GM06990 (cell line): ENCODE data around the gene PUM1.

Source experiments
- DNase-seq: peaks from one replicate; pipeline ENCODE4 v3.0.0-alpha.2; 2011; ENCODE audit not compliant: insufficient read length; ENCODE audit errors: extremely low read depth
- H3K27me3 ChIP-seq: replicated peaks from 2 replicates; pipeline ENCODE4 v1.6.0; 2011; ENCODE audit warnings: low read length; ENCODE audit not compliant: control insufficient read depth, insufficient read depth
- H3K36me3 ChIP-seq: 2 replicates; pipeline ENCODE4 v1.5.1; 2011; ENCODE audit warnings: low read length; ENCODE audit not compliant: control insufficient read depth, insufficient read depth
- H3K4me3 ChIP-seq: replicated peaks from 2 replicates; pipeline ENCODE4 v1.5.1; 2011; ENCODE audit warnings: low read depth, mild to moderate bottlenecking, control low read depth, low read length
- TF ChIP-seq, protein P1 (sequence below): IDR thresholded peaks from 2 replicates; pipeline ENCODE4 v1.5.1; 2011; ENCODE audit warnings: low read length, control low read depth, mild to moderate bottlenecking, inconsistent platforms; ENCODE audit not compliant: insufficient read depth, poor library complexity, severe bottlenecking

PUM1 gene

DNA sequence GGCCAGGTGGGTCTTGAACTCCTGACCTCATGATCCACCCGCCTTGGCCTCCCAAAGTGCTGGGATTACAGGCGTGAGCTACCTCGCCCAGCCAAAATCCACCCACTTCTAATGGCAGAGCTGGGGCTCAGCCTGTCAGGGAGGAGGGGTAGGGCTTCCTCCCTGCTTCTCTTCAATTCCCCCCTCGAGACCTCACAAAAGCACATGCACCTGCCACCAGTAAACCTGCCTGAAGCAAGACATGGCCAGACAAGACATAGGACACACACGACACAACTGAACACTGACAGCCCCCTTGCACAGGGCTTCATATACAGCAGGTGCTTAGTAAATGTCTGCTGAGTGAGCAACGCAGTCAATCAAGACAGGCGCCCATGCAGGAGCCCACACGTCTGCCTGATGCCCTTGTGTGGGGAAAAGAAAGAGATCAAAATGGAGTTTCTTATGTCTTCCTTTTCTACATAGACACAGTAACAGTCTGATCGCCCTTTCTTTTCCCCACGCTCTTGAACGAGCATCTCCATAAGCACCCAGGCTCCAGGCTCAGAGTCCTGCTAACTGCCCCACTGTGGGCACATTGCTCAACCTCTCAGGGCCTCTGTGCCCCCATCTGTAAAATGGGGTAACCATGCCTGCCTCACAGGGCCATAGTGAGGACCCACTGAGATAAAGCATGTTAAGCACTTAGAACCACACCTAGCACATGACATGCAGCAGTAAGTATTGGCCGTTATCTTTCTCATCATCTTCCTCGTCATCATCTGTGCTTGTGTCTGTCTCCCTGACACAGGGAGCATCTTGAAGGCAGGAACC lies 165.7 kb downstream of the PUM1 start:
- Histone ChIP-seq H3K36me3 (no peaks in the 10 kb centered on the region), H3K27me3 (peaks cover 2% of the 10 kb centered on the region; the same call in 1 of the 2 replicates), H3K4me3 (no peak overlapping the region)
- TF ChIP-seq, protein P1, sequence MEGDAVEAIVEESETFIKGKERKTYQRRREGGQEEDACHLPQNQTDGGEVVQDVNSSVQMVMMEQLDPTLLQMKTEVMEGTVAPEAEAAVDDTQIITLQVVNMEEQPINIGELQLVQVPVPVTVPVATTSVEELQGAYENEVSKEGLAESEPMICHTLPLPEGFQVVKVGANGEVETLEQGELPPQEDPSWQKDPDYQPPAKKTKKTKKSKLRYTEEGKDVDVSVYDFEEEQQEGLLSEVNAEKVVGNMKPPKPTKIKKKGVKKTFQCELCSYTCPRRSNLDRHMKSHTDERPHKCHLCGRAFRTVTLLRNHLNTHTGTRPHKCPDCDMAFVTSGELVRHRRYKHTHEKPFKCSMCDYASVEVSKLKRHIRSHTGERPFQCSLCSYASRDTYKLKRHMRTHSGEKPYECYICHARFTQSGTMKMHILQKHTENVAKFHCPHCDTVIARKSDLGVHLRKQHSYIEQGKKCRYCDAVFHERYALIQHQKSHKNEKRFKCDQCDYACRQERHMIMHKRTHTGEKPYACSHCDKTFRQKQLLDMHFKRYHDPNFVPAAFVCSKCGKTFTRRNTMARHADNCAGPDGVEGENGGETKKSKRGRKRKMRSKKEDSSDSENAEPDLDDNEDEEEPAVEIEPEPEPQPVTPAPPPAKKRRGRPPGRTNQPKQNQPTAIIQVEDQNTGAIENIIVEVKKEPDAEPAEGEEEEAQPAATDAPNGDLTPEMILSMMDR = no peak
- DNase-seq = no peak

DNA sequence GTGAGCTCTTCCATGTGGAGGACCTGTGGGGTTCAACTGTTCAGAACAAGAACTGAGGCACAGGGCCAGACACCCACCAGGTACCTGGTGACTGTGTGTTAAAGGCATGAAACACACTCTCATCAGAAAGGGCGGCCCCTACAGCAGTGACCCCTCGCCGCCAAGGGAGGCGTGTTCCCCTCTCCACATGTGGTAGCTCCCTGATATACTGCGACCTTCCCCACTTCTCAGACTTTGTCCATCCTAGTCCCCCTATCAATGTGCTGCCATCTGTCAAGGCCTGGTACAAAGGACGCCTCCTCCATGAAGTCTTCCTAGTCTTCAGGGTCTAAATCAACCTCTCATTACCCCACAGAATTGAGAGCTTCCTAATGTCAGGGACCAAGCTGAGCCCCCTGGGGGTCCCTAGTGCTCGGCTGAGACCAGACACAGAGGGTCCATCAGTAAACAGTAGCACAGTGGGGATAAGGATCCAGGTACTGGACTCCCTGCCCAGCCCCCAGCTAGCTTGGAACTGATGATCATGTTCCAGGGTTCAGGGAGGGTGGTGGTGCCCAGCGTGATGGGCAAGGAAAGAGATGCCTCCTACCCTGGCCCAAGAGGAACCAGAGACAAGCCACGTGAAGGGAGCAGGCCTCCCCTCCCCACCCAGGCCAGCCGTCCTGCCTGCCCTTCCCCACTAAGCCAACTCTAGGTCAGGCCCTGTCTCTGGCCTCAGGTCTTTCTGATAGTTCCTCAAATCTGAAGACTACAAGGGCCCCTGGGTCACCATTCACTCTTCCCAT lies 167.3 kb downstream of the PUM1 start:
- Histone ChIP-seq H3K36me3 (no peaks in the 10 kb centered on the region), H3K4me3 (no peak overlapping the region), H3K27me3 (peaks cover 2% of the 10 kb centered on the region; the same call in 1 of the 2 replicates)
- TF ChIP-seq, protein P1 = no peak
- DNase-seq = no peak

DNA sequence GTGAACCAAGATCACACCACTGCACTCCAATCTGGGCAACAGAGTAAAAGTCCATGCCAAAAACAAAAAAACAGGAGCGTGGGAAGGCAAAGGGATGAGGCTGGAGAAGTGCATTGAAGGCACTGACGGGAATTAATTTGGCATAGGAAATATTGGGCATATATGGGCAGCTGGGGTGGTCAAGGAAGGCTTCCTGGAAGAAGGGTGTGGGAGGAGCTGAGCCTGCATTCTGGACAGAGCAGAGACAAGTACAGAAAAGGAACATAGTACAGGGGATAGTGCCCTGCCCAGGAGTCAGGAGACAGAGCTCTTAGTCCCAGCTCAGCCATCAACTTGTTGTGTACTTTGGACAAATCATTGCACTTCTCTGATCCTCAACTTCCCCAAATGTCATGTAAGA lies 168.6 kb downstream of the PUM1 start:
- Histone ChIP-seq H3K36me3 (no peaks in the 10 kb centered on the region), H3K4me3 (no peak overlapping the region), H3K27me3 (peaks cover 2% of the 10 kb centered on the region; the same call in 1 of the 2 replicates)
- no peak for DNase-seq
- TF ChIP-seq, protein P1 = no peak

DNA sequence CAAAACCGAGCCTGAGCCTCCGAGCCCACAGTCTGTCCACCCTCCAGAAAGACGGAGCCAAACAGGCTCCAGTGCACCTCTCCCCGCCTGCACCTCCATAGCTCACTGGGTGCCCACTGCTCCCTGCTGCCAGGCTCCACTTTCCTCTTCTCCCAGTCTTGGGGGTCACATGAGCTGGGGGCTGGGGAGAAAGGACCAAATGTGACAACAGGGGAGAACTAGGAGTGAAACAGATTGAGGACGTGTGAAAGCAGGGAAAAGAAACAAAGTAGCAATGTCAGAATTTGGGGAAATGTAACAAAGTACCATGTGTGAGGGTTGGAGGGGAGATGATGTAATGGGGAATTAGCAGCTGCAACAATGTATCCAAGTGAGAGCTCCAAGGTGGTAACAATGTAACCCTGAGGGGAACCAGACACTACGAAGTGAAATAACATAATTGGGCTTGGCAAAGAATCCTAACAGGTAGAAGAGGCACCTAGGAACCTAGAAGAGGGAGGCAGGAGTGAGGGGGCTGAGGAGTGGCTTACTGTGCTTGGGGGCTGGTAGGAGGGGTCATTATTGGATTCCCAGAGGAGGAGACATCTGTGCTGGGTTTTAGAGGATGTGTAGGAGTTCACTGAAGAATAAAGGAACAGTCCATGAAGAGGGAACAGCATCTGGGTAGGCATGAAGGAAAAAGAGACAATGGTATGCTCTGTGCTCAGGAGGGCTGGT lies 169.4 kb downstream of the PUM1 start:
- Histone ChIP-seq H3K36me3 (no peaks in the 10 kb centered on the region), H3K4me3 (no peak overlapping the region), H3K27me3 (peaks cover 2% of the 10 kb centered on the region; the same call in 1 of the 2 replicates)
- TF ChIP-seq, protein P1 = no peak
- no peak for DNase-seq

DNA sequence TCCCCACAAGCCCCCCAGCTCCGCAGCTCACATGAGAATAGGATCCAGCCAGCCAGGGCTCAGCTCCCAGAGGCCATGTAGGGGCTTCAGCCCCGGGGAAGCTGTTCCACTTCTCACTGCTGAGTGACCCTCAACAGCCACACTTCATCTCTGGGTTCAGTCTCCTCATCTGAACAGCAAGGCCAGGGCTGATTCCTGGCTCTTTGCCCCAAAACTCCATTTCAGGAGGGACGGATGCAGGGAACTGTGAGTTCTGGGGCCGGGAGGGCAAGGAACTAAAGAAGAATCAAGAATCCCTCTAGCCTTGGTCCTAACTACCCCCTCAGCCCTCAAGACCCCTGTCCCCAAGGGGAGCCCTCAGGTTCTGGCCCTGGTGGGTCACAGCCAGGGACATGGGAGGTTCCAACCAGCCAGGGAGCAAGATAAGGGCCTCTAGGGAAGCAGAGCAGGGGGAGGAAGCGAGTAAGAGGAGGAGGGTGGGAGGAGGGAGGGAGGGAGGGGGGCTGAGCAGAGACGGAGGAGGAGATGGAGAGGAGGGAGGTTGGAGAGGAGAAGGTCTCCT lies 170.1 kb downstream of the PUM1 start:
- no peak for DNase-seq
- TF ChIP-seq, protein P1 = no peak
- Histone ChIP-seq H3K36me3 (no peaks in the 10 kb centered on the region), H3K27me3 (peaks cover 2% of the 10 kb centered on the region; the same call in 1 of the 2 replicates), H3K4me3 (no peak overlapping the region)
